ENCODE measurements around the gene MAD2L1BP. TPM values are rescaled to one million over a fixed set of nuclear protein-coding genes. Genes with fewer than 3 reads are reported as not detected.
"Not testable (repeated sequence)": the region's sequence is repeated elsewhere in the genome, so short reads cannot be mapped to it uniquely, and the experiment has no call there.

MAD2L1BP gene
- total RNA-seq: 33.1 TPM

GRCh38 chr6:43635387-43636307, at the start of gene MAD2L1BP:
MAD2L1BP (plus strand) TSS chr6:43635840; CDS start chr6:43635876, 36 bp downstream.
- DNase-seq (ENCODE audit: low read depth in 2 of 3, low spot score in 2 of 3): peak; percentile 71 to 88 (median 81)

- no peak for DNase-seq (ENCODE audit: low read depth in 2 of 3, low spot score in 2 of 3)
Observed at GRCh38 chr6:43588194-43588593, 47.4 kb upstream of the MAD2L1BP start.

GRCh38 chr6:43589564-43589963, 46.1 kb upstream of the MAD2L1BP start:
- not testable (repeated sequence) for DNase-seq (ENCODE audit: low read depth in 2 of 3, low spot score in 2 of 3)

GRCh38 chr6:43593938-43594337, 41.7 kb upstream of the MAD2L1BP start:
- DNase-seq (ENCODE audit: low read depth in 2 of 3, low spot score in 2 of 3): no peak

- no peak for DNase-seq (ENCODE audit: low read depth in 2 of 3, low spot score in 2 of 3)
Observed at GRCh38 chr6:43600595-43600994, 35.0 kb upstream of the MAD2L1BP start.

GRCh38 chr6:43604174-43604573, 31.5 kb upstream of the MAD2L1BP start:
- no peak for DNase-seq (ENCODE audit: low read depth in 2 of 3, low spot score in 2 of 3)

GRCh38 chr6:43606019-43606418, 29.6 kb upstream of the MAD2L1BP start:
- DNase-seq (ENCODE audit: low read depth in 2 of 3, low spot score in 2 of 3): no peak

- DNase-seq (ENCODE audit: low read depth in 2 of 3, low spot score in 2 of 3): peak; percentile 26 to 72 (median 60)
Observed at GRCh38 chr6:43608310-43608763, 27.3 kb upstream of the MAD2L1BP start.

GRCh38 chr6:43608807-43609206, 26.8 kb upstream of the MAD2L1BP start:
- DNase-seq (ENCODE audit: low read depth in 2 of 3, low spot score in 2 of 3): peak in 1 of 3 donors; percentile 31

GRCh38 chr6:43609402-43609801, 26.2 kb upstream of the MAD2L1BP start:
- DNase-seq (ENCODE audit: low read depth in 2 of 3, low spot score in 2 of 3): no peak

GRCh38 chr6:43610431-43610830, 25.2 kb upstream of the MAD2L1BP start:
- DNase-seq (ENCODE audit: low read depth in 2 of 3, low spot score in 2 of 3): no peak

- no peak for DNase-seq (ENCODE audit: low read depth in 2 of 3, low spot score in 2 of 3)
Observed at GRCh38 chr6:43613721-43614395, 21.8 kb upstream of the MAD2L1BP start.

GRCh38 chr6:43614396-43614730, 21.3 kb upstream of the MAD2L1BP start:
- DNase-seq (ENCODE audit: low read depth in 2 of 3, low spot score in 2 of 3): no peak

GRCh38 chr6:43616725-43617472, 18.7 kb upstream of the MAD2L1BP start:
- peak in 1 of 3 donors; percentile 34 for DNase-seq (ENCODE audit: low read depth in 2 of 3, low spot score in 2 of 3)

GRCh38 chr6:43621078-43621835, 14.4 kb upstream of the MAD2L1BP start:
- no peak for DNase-seq (ENCODE audit: low read depth in 2 of 3, low spot score in 2 of 3)

- DNase-seq (ENCODE audit: low read depth in 2 of 3, low spot score in 2 of 3): no peak
Observed at GRCh38 chr6:43621836-43622180, 13.8 kb upstream of the MAD2L1BP start.

GRCh38 chr6:43622541-43622940, 13.1 kb upstream of the MAD2L1BP start:
- no peak for DNase-seq (ENCODE audit: low read depth in 2 of 3, low spot score in 2 of 3)

GRCh38 chr6:43623880-43624785, 11.5 kb upstream of the MAD2L1BP start:
- no peak for DNase-seq (ENCODE audit: low read depth in 2 of 3, low spot score in 2 of 3)

- no peak for DNase-seq (ENCODE audit: low read depth in 2 of 3, low spot score in 2 of 3)
Observed at GRCh38 chr6:43624786-43625288, 10.8 kb upstream of the MAD2L1BP start.

Measured in hematopoietic multipotent progenitor cell (in vitro differentiated cells).